HEK293T (cell line): ENCODE data around the gene VWA1.
"Not testable (repeated sequence)": the region's sequence is repeated elsewhere in the genome, so short reads cannot be mapped to it uniquely, and the experiment has no call there.

Experiments
- CTCF ChIA-PET: fragments of 350-600 bp; formaldehyde crosslinking; extraction: SDS; loops from one replicate; lab custom pipeline; 2021; ENCODE audit warnings: antibody characterized with exemption, inconsistent platforms; lab: Yijun Ruan, JAX
- POLR2A ChIA-PET: fragments of 350-600 bp; formaldehyde crosslinking; extraction: SDS; loops from one replicate; lab custom pipeline; 2020; ENCODE audit warnings: antibody characterized with exemption, inconsistent platforms; lab: Yijun Ruan, JAX
- DNase-seq: peaks from one replicate; pipeline ENCODE4 v3.0.0; 2012; ENCODE audit warnings: mixed read lengths; ENCODE audit errors: extremely low spot score
- ARNT ChIP-seq: fragments of 450-650 bp; IDR thresholded peaks from 2 replicates; pipeline ENCODE4 v1.6.1; 2017; ENCODE audit warnings: mild to moderate bottlenecking
- BHLHE40 ChIP-seq: fragments of 450-650 bp; IDR thresholded peaks from 2 replicates; pipeline ENCODE4 v1.6.1; 2016; ENCODE audit warnings: mild to moderate bottlenecking, moderate library complexity, borderline replicate concordance
- CTBP1 ChIP-seq: fragments of 450-650 bp; IDR thresholded peaks from 2 replicates; pipeline ENCODE4 v1.6.1; 2016; ENCODE audit warnings: borderline replicate concordance
- ELF4 ChIP-seq: fragments of 450-650 bp; IDR thresholded peaks from 2 replicates; pipeline ENCODE4 v1.6.1; 2017; ENCODE audit warnings: antibody characterized with exemption
- FOXA1 ChIP-seq: fragments of 450-650 bp; IDR thresholded peaks from 2 replicates; pipeline ENCODE4 v1.6.1; 2016; ENCODE audit warnings: mild to moderate bottlenecking
- FOXK2 ChIP-seq: fragments of 450-650 bp; IDR thresholded peaks from 2 replicates; pipeline ENCODE4 v1.6.1; 2016; ENCODE audit warnings: mild to moderate bottlenecking
- FOXM1 ChIP-seq: fragments of 450-650 bp; IDR thresholded peaks from 2 replicates; pipeline ENCODE4 v1.6.1; 2017; ENCODE audit warnings: mild to moderate bottlenecking, borderline replicate concordance
- HDGF ChIP-seq: fragments of 450-650 bp; IDR thresholded peaks from 2 replicates; pipeline ENCODE4 v1.6.1; 2017; ENCODE audit warnings: antibody characterized with exemption, borderline replicate concordance
- L3MBTL2 ChIP-seq: fragments of 450-650 bp; conservative IDR thresholded peaks from 2 replicates; pipeline ENCODE4 v1.6.1; 2016; ENCODE audit warnings: mild to moderate bottlenecking
- LEF1 ChIP-seq: fragments of 450-650 bp; IDR thresholded peaks from 2 replicates; pipeline ENCODE4 v1.6.1; 2017; ENCODE audit warnings: mild to moderate bottlenecking, borderline replicate concordance
- NFRKB ChIP-seq: fragments of 450-650 bp; IDR thresholded peaks from 2 replicates; pipeline ENCODE4 v1.6.1; 2016; ENCODE audit warnings: mild to moderate bottlenecking, moderate library complexity
- SP1 ChIP-seq: fragments of 450-650 bp; IDR thresholded peaks from 2 replicates; pipeline ENCODE4 v1.6.1; 2017
- SUZ12 ChIP-seq: fragments of 450-650 bp; IDR thresholded peaks from 2 replicates; pipeline ENCODE4 v1.6.1; 2016; ENCODE audit warnings: mild to moderate bottlenecking
- TARDBP ChIP-seq: fragments of 450-650 bp; IDR thresholded peaks from 2 replicates; pipeline ENCODE4 v1.6.1; 2016
- ZNF384 ChIP-seq: fragments of 450-650 bp; IDR thresholded peaks from 2 replicates; pipeline ENCODE4 v1.6.1; 2016
- TF ChIP-seq, protein P1 (sequence below): fragments of 450-650 bp; IDR thresholded peaks from 2 replicates; pipeline ENCODE4 v1.6.1; 2016

The VWA1 gene

DNA sequence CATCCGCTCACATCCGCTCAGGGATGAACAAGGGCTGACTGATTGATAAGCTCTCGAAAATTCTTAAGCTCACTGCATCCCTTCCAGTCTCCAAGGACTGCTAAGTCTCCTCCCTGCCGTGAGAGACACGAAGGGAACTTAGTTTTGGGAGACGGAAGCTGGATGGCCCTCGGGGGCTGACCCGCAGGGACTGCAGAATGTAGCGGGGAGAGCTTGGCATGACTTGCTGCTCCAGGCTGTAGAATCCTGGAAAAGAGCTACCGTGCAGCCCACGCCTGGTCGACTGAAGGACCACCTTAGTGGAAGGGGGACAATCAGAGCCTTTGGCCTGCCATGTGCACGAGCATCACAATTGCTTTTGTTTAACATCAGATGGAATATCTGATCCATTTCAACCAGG is 19.7 kb upstream of the VWA1 start:
- ChIA-PET POLR2A (interaction anchor here (1.2 to 2.3 kb wide), 5 partner anchors 8 to 41 kb away, joined by 3 to 10 read pairs (median 4); partner anchors contain the start of genes AURKAIP1 and CCNL2), CTCF (interaction anchor here (0.7 to 1.4 kb wide), 2 partner anchors 10 to 25 kb away, joined by 3 to 8 read pairs; no protein-coding TSS in a partner anchor)
- TF ChIP-seq L3MBTL2 (no peak), BHLHE40 (no peak), CTBP1 (no peak), SP1 (no peak), NFRKB (no peak), TARDBP (no peak), FOXM1 (no peak), SUZ12 (no peak), ARNT (no peak), FOXA1 (no peak)
- TF ChIP-seq, protein P1, sequence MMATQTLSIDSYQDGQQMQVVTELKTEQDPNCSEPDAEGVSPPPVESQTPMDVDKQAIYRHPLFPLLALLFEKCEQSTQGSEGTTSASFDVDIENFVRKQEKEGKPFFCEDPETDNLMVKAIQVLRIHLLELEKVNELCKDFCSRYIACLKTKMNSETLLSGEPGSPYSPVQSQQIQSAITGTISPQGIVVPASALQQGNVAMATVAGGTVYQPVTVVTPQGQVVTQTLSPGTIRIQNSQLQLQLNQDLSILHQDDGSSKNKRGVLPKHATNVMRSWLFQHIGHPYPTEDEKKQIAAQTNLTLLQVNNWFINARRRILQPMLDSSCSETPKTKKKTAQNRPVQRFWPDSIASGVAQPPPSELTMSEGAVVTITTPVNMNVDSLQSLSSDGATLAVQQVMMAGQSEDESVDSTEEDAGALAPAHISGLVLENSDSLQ = no peak
- DNase-seq = no peak

DNA sequence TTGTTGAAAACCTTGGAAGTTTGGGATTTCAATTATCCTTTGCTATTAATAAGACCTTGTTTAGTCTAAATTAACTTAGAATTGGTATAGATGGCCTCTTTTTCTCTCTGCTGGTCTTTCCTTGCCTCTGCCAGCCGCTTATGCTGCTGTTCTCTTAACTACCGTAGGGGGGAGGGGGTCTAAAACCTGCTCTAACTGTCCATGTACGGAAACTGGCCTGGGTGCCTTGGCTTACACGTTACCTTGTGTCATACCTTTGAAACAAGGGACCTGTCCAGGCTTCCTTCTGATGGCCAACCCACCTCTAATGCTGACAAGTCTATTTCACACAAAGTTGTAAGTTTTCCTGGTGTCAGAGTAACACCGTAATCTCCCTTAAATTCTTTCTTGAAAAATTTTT is 18.1 kb upstream of the VWA1 start:
- POLR2A ChIA-PET, CTCF ChIA-PET, DNase-seq: not testable (repeated sequence)

DNA sequence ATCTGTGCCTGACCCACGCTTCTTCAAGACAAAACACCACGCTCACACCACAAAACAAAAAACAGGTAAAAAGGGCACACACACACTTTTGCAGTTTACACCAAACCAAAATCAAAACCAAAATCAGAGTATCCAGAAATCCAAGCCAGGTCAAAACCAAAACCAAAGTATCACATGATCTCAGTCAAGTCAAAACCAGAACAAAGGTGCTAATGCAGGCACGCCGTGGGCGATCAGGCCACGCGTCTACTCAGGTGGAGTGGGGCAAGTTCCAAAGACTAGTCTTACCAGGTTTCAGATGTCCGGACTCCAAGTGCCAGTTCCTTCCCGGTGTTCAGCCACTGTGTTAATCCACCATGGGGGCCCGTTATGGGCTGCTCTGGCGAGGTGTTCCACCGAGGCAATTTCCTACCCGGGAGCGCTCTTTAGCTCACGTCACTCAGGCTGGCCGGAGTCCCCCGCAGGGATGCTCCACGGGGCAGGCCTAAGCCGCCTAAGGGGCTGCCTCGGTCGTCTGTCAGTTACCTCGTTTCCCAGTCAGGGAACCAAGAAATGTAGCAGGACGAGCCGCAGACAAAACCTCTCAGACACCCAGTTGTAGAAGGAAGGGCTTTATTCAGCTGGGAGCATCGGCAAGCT is 17.5 kb upstream of the VWA1 start:
- POLR2A ChIA-PET, DNase-seq, CTCF ChIA-PET: not testable (repeated sequence)

DNA sequence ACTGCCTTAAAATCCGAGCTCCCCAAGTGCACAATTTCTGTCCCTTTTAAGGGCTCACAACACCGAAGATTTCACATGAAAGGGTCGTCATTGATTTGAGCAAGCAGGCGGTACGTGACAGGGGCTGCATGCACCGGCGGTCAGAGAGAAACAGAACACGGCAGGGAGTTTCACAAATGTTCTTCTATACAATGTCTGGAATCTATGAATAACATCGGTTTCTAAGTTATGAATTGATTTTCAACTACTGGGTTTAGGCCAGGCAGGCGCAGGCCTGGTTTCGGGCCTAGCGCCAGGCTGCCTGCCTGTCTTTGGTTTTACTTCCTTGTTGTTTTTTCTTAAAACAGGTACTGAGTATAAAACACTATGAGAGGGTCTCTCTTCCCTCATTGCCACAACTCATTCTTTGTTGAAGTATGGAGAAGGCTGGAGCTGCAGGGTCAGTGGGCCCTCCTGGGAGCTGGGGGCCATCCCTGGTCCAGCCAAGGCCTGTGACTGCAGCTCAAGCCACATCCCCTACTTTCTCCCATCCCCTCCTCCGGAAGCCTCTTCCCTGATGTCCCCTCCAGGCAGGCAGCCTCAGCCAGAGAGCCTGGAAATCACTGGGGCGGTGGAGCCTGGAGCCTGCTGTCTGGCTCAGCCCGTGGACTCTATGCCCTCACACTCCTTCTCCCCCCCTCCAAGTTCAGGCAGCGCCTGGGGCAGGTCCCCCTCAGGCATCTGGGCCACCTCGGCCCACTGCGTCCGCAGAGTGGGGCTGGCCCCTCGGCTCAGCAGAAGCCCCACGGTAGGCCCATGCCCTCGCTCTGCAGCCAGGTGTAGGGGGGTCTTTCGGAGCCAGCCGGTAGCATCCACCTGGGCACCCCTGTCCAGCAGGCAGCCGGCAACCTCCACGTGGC is 16.8 kb upstream of the VWA1 start:
- ChIA-PET POLR2A (interaction anchor here (1.0 kb wide), 1 partner anchor 16 kb away, joined by 3 read pairs; no protein-coding TSS in a partner anchor), CTCF (no interaction called here)
- DNase-seq = no peak
- TF ChIP-seq CTBP1 (no peak), HDGF (no peak), LEF1 (no peak), FOXK2 (no peak), BHLHE40 (no peak)
- TF ChIP-seq, protein P1 = no peak

DNA sequence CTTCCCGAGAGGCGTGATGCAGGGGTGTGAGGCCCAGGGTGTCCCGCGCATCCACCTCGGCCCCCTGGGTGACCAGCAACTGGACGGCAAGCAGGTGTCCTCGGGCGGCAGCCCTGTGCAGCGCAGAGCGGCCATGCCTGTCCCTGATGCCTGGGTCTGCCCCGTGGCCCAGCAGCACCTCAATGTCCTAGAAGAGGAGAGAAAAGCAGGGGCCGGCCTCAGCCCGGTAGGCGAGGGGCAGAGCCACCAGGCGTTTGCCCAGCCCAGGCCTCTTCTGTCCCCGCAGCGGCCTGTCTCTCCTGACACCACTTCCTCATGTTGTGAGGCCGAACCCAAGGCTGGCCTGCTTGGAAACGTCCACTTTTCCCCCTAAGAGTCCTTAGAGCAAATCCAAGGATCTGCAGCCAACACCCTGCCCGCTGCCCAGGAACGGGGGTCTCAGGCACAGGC is 16.1 kb upstream of the VWA1 start:
- no peak for DNase-seq
- ChIA-PET POLR2A (interaction anchor here (1.0 kb wide), 1 partner anchor 17 kb away, joined by 3 read pairs; no protein-coding TSS in a partner anchor), CTCF (no interaction called here)
- TF ChIP-seq TARDBP (no peak), NFRKB (no peak), ARNT (no peak), CTBP1 (no peak)

DNA sequence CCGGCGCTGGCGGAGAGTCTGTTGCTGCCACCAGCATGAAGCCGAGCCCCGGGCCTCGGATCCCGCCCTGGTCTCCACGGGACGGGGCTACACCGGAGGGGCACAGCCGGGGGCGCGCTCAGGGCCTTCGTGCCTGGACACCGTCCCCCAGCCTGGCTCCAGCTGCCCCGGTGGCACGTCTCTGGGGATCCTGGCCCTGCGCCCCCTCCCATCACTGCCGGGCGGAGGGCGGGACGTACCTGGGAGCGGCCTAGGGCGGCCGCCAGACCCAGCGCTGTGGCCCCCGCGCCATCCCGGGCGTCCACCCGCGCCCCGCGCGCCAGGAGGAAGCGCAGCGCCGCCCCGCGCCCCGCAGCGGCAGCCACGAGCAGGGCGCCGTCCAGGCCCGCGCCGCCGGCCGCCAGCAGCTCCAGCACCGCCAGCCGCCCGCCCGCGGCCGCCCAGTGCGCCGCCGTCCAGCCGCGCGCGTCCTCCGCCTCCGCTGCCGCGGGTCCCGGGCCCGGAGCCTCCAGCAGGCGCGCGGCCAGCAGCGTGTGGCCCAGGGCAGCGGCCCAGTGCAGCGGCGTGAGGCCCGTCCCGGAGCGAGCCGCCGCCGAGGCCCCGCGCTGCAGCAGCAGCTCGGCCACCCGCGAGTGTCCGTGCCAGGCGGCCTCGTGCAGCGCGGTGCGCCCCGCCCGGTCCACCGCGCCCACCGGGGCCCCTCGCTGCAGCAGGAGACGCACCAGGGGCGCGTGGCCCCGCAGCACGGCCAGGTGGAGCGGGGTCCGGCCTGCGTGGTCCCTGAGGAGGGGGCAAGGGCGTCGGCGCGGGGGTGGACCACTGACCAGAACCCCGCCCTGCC is 15.5 kb upstream of the VWA1 start:
- TF ChIP-seq CTBP1 (no peak), NFRKB (no peak), SUZ12 (no peak), FOXA1 (no peak), ZNF384 (no peak), BHLHE40 (no peak), ARNT (no peak), FOXM1 (no peak), FOXK2 (no peak), SP1 (no peak), ELF4 (no peak), TARDBP (no peak)
- TF ChIP-seq, protein P1 = no peak
- ChIA-PET CTCF (no interaction called here), POLR2A (no interaction called here)
- DNase-seq = no peak
